K562 (cell line): ENCODE results near the gene NOD1. TPM values are rescaled to one million over a fixed set of nuclear protein-coding genes. Genes with fewer than 3 reads are reported as not detected.
A peak's percentile ranks its signal among the peaks of the same experiment; 100 is the strongest.

Source experiments
- BACH1 ChIP-seq: fragments of 200-800 bp; sonication (Bioruptor generic); IDR thresholded peaks from 2 replicates; pipeline ENCODE4 v1.6.1; 2016; ENCODE audit warnings: missing genetic modification characterization, missing compliant biosample characterization
- ELK1 ChIP-seq: sonication (generic); formaldehyde crosslinking; IDR thresholded peaks from 2 replicates; pipeline ENCODE4 v1.8.1; 2022; ENCODE audit warnings: missing genetic modification reagents
- FIP1L1 ChIP-seq: fragments of 200-400 bp; formaldehyde crosslinking; IDR thresholded peaks from 2 replicates; pipeline ENCODE4 v1.6.1; 2018; ENCODE audit warnings: mild to moderate bottlenecking, low read depth, low read length; ENCODE audit not compliant: poor library complexity, severe bottlenecking
- GABPA ChIP-seq: fragments of 200-800 bp; sonication (Bioruptor generic); conservative IDR thresholded peaks from 2 replicates; pipeline ENCODE4 v1.6.1; 2016; ENCODE audit warnings: low read depth, missing genetic modification characterization, missing compliant biosample characterization
- HLTF ChIP-seq: fragments of 450-650 bp; IDR thresholded peaks from 2 replicates; pipeline ENCODE4 v1.6.1; 2016
- ILF3 ChIP-seq: fragments of 450-650 bp; IDR thresholded peaks from 2 replicates; pipeline ENCODE4 v1.6.1; 2018; ENCODE audit warnings: antibody characterized with exemption, mild to moderate bottlenecking, moderate library complexity, borderline replicate concordance
- IRF2 ChIP-seq: sonication (generic); formaldehyde crosslinking; IDR thresholded peaks from 2 replicates; pipeline ENCODE4 v1.8.1; 2022; ENCODE audit warnings: mild to moderate bottlenecking, missing genetic modification reagents
- MBD1 ChIP-seq: fragments of 250-450 bp; sonication (Bioruptor Pico); IDR thresholded peaks from 2 replicates; pipeline ENCODE4 v1.8.0; 2022; ENCODE audit warnings: inconsistent platforms
- MYC ChIP-seq, 2 experiments: fragments of 250-450 bp in 1 of 2; sonication (Bioruptor Pico) in 1 of 2; IDR thresholded peaks; 2 replicates each; pipeline versions ENCODE4 v1.5.1 to v1.6.1; 2012 to 2021; ENCODE audit warnings: low read depth in 2 of 2, borderline replicate concordance in 1 of 2, improper control_type of control experiment in 1 of 2, low read length in 1 of 2, mild to moderate bottlenecking in 1 of 2, moderate library complexity in 1 of 2
- PML ChIP-seq: IDR thresholded peaks from 2 replicates; pipeline ENCODE4 v1.6.1; 2012; ENCODE audit warnings: low read length, inconsistent platforms
- SAP30 ChIP-seq: fragments of 200-600 bp; sonication (generic); IDR thresholded peaks from 2 replicates; pipeline ENCODE4 v1.6.1; 2012; ENCODE audit warnings: borderline replicate concordance, low read depth, mild to moderate bottlenecking, moderate library complexity, low read length, control low read depth, inconsistent platforms; ENCODE audit not compliant: insufficient read depth, poor library complexity, severe bottlenecking
- SIRT6 ChIP-seq: IDR thresholded peaks from one replicate; pipeline ENCODE4 v1.6.1; 2012; ENCODE audit warnings: low read depth, mild to moderate bottlenecking, control low read depth, inconsistent platforms, low read length, moderate library complexity
- TGIF2 ChIP-seq: sonication (generic); formaldehyde crosslinking; IDR thresholded peaks from 2 replicates; pipeline ENCODE4 v1.8.1; 2022; ENCODE audit warnings: mild to moderate bottlenecking, missing genetic modification reagents, moderate library complexity
- U2AF1 ChIP-seq: fragments of 200-400 bp; formaldehyde crosslinking; optimal IDR thresholded peaks from 2 replicates; pipeline ENCODE3; 2017; ENCODE audit warnings: mild to moderate bottlenecking, low read depth, low read length, moderate library complexity
- ZBTB1 ChIP-seq: sonication (generic); formaldehyde crosslinking; IDR thresholded peaks from 2 replicates; pipeline ENCODE4 v1.8.1; 2023; ENCODE audit warnings: missing genetic modification reagents, low read depth, mild to moderate bottlenecking, borderline replicate concordance
- ZNF263 ChIP-seq: sonication (generic); formaldehyde crosslinking; IDR thresholded peaks from 2 replicates; pipeline ENCODE4 v1.8.0; 2022; ENCODE audit warnings: mild to moderate bottlenecking, missing genetic modification reagents, borderline replicate concordance
- ZNF354B ChIP-seq: fragments of 250-450 bp; sonication (Bioruptor Pico); IDR thresholded peaks from 2 replicates; pipeline ENCODE4 v1.4.0; 2020
- ZNF57 ChIP-seq: fragments of 450-650 bp; formaldehyde crosslinking; IDR thresholded peaks from 2 replicates; pipeline ENCODE4 v1.4.0; 2020; ENCODE audit warnings: mild to moderate bottlenecking, moderate library complexity
- ZSCAN32 ChIP-seq: fragments of 450-650 bp; formaldehyde crosslinking; IDR thresholded peaks from 2 replicates; pipeline ENCODE4 v1.4.0; 2020; ENCODE audit warnings: mild to moderate bottlenecking, moderate library complexity
- polyA plus RNA-seq, 8 experiments: library from polyadenylated mRNA; depleted of rRNA in 4 of 8; stranded (reverse) in 5 of 8; unstranded in 3 of 8; fragments of >200 nt; fragmentation: Nextera tagmentation in 2 of 8; fragmentation: Illumina TruSeq in 1 of 8; extraction: Ambion mirVana in 2 of 8; extraction: Trizol in 1 of 8; gene quantifications; 2 replicates each; pipeline versions ENCODE4 v1.2.1 to v1.2.3, GENCODE V29; 2011 to 2014; ENCODE audit warnings: inconsistent platforms in 1 of 8, missing spikeins in 1 of 8
- total RNA-seq, 7 experiments: library from RNA; depleted of rRNA in 6 of 7; stranded (reverse); fragments of >200 nt in 6 of 7; fragmentation: Illumina TruSeq in 2 of 7; extraction: Trizol in 2 of 7; gene quantifications; 2 replicates each; pipeline versions ENCODE4 v1.2.1 to v1.2.3, GENCODE V29; 2011 to 2021; ENCODE audit warnings: low replicate concordance in 1 of 7
- TF ChIP-seq, protein P1 (sequence below): fragments of 250-450 bp; sonication (Bioruptor Pico); IDR thresholded peaks from 2 replicates; pipeline ENCODE4 v1.4.0; 2020; ENCODE audit warnings: mild to moderate bottlenecking
- TF ChIP-seq, protein P2 (sequence below): sonication (generic); formaldehyde crosslinking; IDR thresholded peaks from 2 replicates; pipeline ENCODE4 v1.8.1; 2023; ENCODE audit warnings: mild to moderate bottlenecking, missing genetic modification reagents

Gene NOD1
- total and polyA plus RNA-seq, 9 of the 15 experiments (the other 6 are each of a cell fraction or from before 2014, with no cell fraction given): 0.34 to 7.1 (median 4.7) TPM

- TF ChIP-seq SIRT6: no peak
- TF ChIP-seq ZSCAN32 (CRISPR knock-in tag): no peak
- TF ChIP-seq BACH1 (tag): no peak
- TF ChIP-seq FIP1L1: peak; percentile 74
- TF ChIP-seq ZNF354B: no peak
- TF ChIP-seq IRF2 (CRISPR knock-in tag): no peak
- TF ChIP-seq ILF3: no peak
- peak; percentile 60 for TF ChIP-seq GABPA (tag)
- TF ChIP-seq SAP30: peak; percentile 64
- TF ChIP-seq ZNF263 (CRISPR knock-in tag): no peak
- TF ChIP-seq ELK1: no peak
- no peak for TF ChIP-seq HLTF
- TF ChIP-seq, protein P1, sequence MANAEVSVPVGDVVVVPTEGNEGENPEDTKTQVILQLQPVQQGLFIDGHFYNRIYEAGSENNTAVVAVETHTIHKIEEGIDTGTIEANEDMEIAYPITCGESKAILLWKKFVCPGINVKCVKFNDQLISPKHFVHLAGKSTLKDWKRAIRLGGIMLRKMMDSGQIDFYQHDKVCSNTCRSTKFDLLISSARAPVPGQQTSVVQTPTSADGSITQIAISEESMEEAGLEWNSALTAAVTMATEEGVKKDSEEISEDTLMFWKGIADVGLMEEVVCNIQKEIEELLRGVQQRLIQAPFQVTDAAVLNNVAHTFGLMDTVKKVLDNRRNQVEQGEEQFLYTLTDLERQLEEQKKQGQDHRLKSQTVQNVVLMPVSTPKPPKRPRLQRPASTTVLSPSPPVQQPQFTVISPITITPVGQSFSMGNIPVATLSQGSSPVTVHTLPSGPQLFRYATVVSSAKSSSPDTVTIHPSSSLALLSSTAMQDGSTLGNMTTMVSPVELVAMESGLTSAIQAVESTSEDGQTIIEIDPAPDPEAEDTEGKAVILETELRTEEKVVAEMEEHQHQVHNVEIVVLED (CRISPR knock-in tag): peak; percentile 46
- TF ChIP-seq MBD1: no peak
- 0 out of 2 replicates have a peak, but pooled peaks have one; percentile 31 for TF ChIP-seq ZBTB1 (CRISPR knock-in tag)
- TF ChIP-seq ZNF57 (CRISPR knock-in tag): no peak
- no peak for TF ChIP-seq TGIF2 (CRISPR knock-in tag)
- TF ChIP-seq, protein P2, sequence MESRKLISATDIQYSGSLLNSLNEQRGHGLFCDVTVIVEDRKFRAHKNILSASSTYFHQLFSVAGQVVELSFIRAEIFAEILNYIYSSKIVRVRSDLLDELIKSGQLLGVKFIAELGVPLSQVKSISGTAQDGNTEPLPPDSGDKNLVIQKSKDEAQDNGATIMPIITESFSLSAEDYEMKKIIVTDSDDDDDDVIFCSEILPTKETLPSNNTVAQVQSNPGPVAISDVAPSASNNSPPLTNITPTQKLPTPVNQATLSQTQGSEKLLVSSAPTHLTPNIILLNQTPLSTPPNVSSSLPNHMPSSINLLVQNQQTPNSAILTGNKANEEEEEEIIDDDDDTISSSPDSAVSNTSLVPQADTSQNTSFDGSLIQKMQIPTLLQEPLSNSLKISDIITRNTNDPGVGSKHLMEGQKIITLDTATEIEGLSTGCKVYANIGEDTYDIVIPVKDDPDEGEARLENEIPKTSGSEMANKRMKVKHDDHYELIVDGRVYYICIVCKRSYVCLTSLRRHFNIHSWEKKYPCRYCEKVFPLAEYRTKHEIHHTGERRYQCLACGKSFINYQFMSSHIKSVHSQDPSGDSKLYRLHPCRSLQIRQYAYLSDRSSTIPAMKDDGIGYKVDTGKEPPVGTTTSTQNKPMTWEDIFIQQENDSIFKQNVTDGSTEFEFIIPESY (CRISPR knock-in tag): peak; percentile 61
- TF ChIP-seq U2AF1: peak; percentile 88
- TF ChIP-seq MYC (IDR thresholded peaks at IDR 0.05; ENCODE audit: low read depth, low read length): no peak; the same call in 1 of the 2 replicates
- TF ChIP-seq MYC (CRISPR knock-in tag; IDR thresholded peaks at IDR 0.05; ENCODE audit: borderline replicate concordance, low read depth): peak; percentile 27; the same call in 1 of the 2 replicates
- no peak for TF ChIP-seq PML
Measured at GRCh38 chr7:30478349-30479201, at the start of gene NOD1 (continued).
